ENCODE results near the gene FBN2.

Gene FBN2

DNA sequence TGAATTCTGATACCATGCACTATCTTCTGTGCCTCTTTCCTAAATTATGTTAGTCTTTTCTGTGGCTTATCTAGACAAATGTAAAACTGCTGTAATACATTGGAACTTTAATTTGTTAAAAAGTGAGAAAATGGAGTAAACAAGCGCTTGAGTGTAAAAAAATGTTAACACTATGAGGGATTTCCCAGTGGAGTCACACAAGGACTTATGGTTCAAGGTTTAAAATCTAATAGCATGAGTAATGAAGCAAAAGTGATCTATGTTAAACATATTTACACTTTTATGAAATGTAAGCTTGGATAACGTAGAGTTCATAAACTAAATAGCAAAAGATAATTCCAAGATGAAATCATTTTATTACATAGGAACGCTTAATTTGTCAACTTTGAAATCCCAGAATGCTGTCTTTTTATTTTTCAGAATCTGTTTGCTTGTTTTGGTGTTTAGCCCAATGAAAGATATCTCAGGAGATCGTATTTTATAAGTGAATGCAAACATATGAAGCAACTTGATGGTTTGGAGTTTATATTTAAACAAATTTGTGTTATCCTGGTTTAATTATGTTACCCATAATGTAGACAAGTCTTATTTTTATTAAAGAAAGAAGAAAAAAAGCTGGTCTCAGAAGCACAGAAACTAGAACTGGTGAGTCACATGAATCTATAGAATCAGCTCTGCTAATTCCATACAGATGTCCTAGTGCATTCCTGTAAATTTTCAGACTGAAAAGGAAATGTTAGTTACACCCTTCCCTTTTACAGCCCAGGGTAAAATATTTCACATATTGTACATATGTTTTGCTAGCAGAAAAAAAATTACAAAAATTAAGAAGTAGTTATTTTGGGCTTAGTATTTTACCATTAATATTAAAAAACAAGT lies 34.2 kb upstream of the FBN2 start:
- TF ChIP-seq TCF12 (IDR thresholded peaks at IDR 0.05; ENCODE audit: low read depth) (no peak), CEBPB (IDR thresholded peaks at IDR 0.05) (no peak), EGR1 (IDR thresholded peaks at IDR 0.05) (no peak), TAF1 (IDR thresholded peaks at IDR 0.05; ENCODE audit: low read depth) (no peak), NFIC (IDR thresholded peaks at IDR 0.05) (no peak), TEAD4 (IDR thresholded peaks at IDR 0.05) (no peak), RAD21 (IDR thresholded peaks at IDR 0.05; ENCODE audit: low read depth) (no peak), FOXM1 (IDR thresholded peaks at IDR 0.05; ENCODE audit: borderline replicate concordance, low read depth) (no peak), YY1 (IDR thresholded peaks at IDR 0.05; ENCODE audit: low read depth) (no peak), CREB1 (IDR thresholded peaks at IDR 0.05; ENCODE audit: low read depth) (no peak), ZBTB7A (IDR thresholded peaks at IDR 0.05; ENCODE audit: low read depth) (no peak), EP300 (IDR thresholded peaks at IDR 0.05; ENCODE audit: borderline replicate concordance) (no peak)
- TF ChIP-seq, protein P1, sequence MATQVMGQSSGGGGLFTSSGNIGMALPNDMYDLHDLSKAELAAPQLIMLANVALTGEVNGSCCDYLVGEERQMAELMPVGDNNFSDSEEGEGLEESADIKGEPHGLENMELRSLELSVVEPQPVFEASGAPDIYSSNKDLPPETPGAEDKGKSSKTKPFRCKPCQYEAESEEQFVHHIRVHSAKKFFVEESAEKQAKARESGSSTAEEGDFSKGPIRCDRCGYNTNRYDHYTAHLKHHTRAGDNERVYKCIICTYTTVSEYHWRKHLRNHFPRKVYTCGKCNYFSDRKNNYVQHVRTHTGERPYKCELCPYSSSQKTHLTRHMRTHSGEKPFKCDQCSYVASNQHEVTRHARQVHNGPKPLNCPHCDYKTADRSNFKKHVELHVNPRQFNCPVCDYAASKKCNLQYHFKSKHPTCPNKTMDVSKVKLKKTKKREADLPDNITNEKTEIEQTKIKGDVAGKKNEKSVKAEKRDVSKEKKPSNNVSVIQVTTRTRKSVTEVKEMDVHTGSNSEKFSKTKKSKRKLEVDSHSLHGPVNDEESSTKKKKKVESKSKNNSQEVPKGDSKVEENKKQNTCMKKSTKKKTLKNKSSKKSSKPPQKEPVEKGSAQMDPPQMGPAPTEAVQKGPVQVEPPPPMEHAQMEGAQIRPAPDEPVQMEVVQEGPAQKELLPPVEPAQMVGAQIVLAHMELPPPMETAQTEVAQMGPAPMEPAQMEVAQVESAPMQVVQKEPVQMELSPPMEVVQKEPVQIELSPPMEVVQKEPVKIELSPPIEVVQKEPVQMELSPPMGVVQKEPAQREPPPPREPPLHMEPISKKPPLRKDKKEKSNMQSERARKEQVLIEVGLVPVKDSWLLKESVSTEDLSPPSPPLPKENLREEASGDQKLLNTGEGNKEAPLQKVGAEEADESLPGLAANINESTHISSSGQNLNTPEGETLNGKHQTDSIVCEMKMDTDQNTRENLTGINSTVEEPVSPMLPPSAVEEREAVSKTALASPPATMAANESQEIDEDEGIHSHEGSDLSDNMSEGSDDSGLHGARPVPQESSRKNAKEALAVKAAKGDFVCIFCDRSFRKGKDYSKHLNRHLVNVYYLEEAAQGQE (IDR thresholded peaks at IDR 0.05; ENCODE audit: low read depth) = no peak
- TF ChIP-seq, protein P2, sequence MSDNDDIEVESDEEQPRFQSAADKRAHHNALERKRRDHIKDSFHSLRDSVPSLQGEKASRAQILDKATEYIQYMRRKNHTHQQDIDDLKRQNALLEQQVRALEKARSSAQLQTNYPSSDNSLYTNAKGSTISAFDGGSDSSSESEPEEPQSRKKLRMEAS (IDR thresholded peaks at IDR 0.05) = no peak
- TF ChIP-seq, protein P3, sequence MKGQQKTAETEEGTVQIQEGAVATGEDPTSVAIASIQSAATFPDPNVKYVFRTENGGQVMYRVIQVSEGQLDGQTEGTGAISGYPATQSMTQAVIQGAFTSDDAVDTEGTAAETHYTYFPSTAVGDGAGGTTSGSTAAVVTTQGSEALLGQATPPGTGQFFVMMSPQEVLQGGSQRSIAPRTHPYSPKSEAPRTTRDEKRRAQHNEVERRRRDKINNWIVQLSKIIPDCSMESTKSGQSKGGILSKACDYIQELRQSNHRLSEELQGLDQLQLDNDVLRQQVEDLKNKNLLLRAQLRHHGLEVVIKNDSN (IDR thresholded peaks at IDR 0.05) = no peak

DNA sequence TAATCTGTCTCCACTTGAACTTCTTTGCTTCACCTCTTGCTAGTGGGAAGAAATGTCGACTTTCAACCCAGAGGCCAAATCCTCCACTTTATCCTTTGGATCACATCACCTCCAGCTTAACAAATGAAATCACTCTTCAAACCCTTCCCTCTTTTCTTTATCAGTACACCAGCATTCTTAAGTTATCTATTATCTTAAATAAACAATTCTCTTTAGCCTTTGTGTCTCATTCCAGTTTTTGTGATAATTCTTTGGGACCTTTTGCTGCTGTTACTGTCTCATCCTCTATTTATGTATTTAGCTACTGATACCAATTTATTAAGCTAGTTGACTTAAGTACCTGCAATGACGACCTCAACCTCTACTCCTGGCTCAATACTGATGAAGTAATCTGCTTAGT lies 28.1 kb upstream of the FBN2 start:
- TF ChIP-seq YY1 (IDR thresholded peaks at IDR 0.05; ENCODE audit: low read depth) (no peak), EGR1 (IDR thresholded peaks at IDR 0.05) (no peak), TCF12 (IDR thresholded peaks at IDR 0.05; ENCODE audit: low read depth) (no peak), FOXM1 (IDR thresholded peaks at IDR 0.05; ENCODE audit: borderline replicate concordance, low read depth) (no peak), ZBTB7A (IDR thresholded peaks at IDR 0.05; ENCODE audit: low read depth) (no peak), TEAD4 (IDR thresholded peaks at IDR 0.05) (no peak), RAD21 (IDR thresholded peaks at IDR 0.05; ENCODE audit: low read depth) (no peak), CEBPB (IDR thresholded peaks at IDR 0.05) (no peak), EP300 (IDR thresholded peaks at IDR 0.05; ENCODE audit: borderline replicate concordance) (no peak), NFIC (IDR thresholded peaks at IDR 0.05) (no peak), TAF1 (IDR thresholded peaks at IDR 0.05; ENCODE audit: low read depth) (no peak), CREB1 (IDR thresholded peaks at IDR 0.05; ENCODE audit: low read depth) (no peak)
- TF ChIP-seq, protein P1 (IDR thresholded peaks at IDR 0.05; ENCODE audit: low read depth) = no peak
- TF ChIP-seq, protein P3 (IDR thresholded peaks at IDR 0.05) = no peak
- TF ChIP-seq, protein P2 (IDR thresholded peaks at IDR 0.05) = no peak

DNA sequence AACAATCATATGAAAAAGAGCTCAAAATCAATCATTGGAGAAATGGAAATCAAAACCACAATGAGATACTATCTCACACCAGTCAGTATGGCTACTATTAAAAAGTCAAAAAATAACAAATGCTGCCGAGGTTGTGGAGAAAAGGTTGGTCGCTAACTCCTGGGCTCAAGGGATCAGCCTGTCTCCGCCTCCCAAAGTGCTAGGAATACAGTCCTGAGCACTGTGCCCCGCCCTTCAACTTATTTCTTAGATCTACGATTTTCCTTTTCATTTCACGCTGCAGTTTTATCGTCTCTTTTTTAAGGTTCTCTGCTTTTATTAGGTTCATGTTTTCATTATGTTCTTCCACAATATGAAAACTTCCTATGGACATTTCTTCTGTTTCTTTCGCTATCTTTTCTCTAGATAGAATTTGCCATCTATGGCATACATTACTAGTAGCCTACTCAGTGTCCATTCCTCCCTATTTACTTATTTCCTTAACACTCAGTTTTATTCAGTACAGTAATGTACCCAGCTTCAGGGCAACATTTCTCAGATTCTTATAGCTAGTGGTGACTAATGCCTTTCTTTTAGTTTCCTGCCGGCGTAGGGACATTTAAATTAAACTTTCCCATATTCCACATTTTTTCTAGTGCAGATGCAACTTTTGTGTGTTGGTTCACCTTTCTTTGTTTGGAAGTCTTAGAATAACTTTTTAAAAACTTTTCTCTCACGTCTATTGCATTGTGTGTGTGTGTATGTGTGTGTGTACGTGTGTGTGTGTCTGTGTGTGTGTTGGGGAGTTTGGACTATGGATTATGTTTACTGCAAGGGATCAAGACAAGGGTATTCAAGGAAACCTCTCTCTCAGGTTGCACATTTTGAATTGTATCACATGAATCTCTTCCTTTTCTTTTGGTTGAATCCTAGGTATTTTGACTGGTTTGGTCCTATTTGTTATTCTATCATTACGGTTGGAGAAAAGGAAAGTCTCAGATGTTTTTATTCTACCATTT lies 21.6 kb upstream of the FBN2 start:
- TF ChIP-seq CREB1 (IDR thresholded peaks at IDR 0.05; ENCODE audit: low read depth) = no peak
- TF ChIP-seq EGR1 (IDR thresholded peaks at IDR 0.05) = no peak
- TF ChIP-seq, protein P2 (IDR thresholded peaks at IDR 0.05) = no peak
- no peak for TF ChIP-seq EP300 (IDR thresholded peaks at IDR 0.05; ENCODE audit: borderline replicate concordance)
- no peak for TF ChIP-seq TEAD4 (IDR thresholded peaks at IDR 0.05)
- TF ChIP-seq, protein P1 (IDR thresholded peaks at IDR 0.05; ENCODE audit: low read depth) = no peak
- no peak for TF ChIP-seq ZBTB7A (IDR thresholded peaks at IDR 0.05; ENCODE audit: low read depth)
- TF ChIP-seq NFIC (IDR thresholded peaks at IDR 0.05) = no peak
- no peak for TF ChIP-seq TCF12 (IDR thresholded peaks at IDR 0.05; ENCODE audit: low read depth)
- TF ChIP-seq TAF1 (IDR thresholded peaks at IDR 0.05; ENCODE audit: low read depth) = no peak
- TF ChIP-seq YY1 (IDR thresholded peaks at IDR 0.05; ENCODE audit: low read depth) = no peak
- no peak for TF ChIP-seq FOXM1 (IDR thresholded peaks at IDR 0.05; ENCODE audit: borderline replicate concordance, low read depth)
- TF ChIP-seq RAD21 (IDR thresholded peaks at IDR 0.05; ENCODE audit: low read depth) = no peak
- TF ChIP-seq, protein P3 (IDR thresholded peaks at IDR 0.05) = no peak
- TF ChIP-seq CEBPB (IDR thresholded peaks at IDR 0.05) = no peak
